ENCODE results near the gene RAB27B. TPM values are rescaled to one million over a fixed set of nuclear protein-coding genes. Genes with fewer than 3 reads are reported as not detected.

RAB27B gene
- total and polyA plus RNA-seq, 10 of the 15 experiments (the other 5 are each of a cell fraction or from before 2014, with no cell fraction given): under 0.01 to 0.03 TPM; not detected in 8

DNA sequence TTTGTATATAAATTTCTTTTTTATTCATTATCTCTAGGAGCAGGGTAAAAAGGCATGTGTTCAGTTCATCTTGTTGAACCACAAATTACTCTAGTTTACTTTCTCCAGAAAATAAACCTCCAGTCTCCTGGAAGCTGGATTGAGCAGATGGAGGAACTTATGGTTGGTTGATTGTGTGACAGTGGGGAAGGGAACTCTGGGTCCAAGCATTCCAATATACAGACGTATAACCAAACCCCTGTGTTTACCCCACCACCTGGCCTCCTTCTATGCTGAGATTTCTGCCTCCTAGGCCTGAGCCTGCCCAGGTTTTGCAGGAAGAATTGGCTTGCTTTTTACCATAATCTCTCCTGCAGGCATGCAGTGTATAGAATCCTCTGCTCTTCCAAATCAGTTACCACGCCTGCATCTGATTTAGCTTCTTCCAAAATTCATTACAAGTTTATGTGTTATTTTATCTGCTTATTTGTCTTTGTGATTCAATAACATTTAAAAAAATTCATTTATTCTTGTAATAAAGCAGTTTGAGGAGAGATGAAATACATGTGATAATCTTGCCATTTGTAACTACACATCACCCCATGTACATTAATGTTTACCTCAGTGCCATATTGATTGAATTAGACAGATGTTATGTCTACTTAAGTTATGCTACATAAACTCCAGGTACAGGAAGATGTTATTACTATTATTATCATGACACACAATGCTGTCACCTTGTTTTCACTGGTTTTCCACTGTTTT lies 2.5 kb upstream of the RAB27B start (continued):
- TF ChIP-seq, protein P1, sequence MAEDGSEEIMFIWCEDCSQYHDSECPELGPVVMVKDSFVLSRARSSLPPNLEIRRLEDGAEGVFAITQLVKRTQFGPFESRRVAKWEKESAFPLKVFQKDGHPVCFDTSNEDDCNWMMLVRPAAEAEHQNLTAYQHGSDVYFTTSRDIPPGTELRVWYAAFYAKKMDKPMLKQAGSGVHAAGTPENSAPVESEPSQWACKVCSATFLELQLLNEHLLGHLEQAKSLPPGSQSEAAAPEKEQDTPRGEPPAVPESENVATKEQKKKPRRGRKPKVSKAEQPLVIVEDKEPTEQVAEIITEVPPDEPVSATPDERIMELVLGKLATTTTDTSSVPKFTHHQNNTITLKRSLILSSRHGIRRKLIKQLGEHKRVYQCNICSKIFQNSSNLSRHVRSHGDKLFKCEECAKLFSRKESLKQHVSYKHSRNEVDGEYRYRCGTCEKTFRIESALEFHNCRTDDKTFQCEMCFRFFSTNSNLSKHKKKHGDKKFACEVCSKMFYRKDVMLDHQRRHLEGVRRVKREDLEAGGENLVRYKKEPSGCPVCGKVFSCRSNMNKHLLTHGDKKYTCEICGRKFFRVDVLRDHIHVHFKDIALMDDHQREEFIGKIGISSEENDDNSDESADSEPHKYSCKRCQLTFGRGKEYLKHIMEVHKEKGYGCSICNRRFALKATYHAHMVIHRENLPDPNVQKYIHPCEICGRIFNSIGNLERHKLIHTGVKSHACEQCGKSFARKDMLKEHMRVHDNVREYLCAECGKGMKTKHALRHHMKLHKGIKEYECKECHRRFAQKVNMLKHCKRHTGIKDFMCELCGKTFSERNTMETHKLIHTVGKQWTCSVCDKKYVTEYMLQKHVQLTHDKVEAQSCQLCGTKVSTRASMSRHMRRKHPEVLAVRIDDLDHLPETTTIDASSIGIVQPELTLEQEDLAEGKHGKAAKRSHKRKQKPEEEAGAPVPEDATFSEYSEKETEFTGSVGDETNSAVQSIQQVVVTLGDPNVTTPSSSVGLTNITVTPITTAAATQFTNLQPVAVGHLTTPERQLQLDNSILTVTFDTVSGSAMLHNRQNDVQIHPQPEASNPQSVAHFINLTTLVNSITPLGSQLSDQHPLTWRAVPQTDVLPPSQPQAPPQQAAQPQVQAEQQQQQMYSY (CRISPR knock-in tag; IDR thresholded peaks at IDR 0.05): no peak
- TF ChIP-seq WRNIP1 (IDR thresholded peaks at IDR 0.05; ENCODE audit: borderline replicate concordance, low read depth, low read length): no peak
- no peak for TF ChIP-seq CBX3 (IDR thresholded peaks at IDR 0.05; ENCODE audit: borderline replicate concordance, low read depth)
- no peak for TF ChIP-seq PAX5 (IDR thresholded peaks at IDR 0.05; ENCODE audit: borderline replicate concordance, low read depth, low read length)
- TF ChIP-seq, protein P2, sequence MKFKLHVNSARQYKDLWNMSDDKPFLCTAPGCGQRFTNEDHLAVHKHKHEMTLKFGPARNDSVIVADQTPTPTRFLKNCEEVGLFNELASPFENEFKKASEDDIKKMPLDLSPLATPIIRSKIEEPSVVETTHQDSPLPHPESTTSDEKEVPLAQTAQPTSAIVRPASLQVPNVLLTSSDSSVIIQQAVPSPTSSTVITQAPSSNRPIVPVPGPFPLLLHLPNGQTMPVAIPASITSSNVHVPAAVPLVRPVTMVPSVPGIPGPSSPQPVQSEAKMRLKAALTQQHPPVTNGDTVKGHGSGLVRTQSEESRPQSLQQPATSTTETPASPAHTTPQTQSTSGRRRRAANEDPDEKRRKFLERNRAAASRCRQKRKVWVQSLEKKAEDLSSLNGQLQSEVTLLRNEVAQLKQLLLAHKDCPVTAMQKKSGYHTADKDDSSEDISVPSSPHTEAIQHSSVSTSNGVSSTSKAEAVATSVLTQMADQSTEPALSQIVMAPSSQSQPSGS (IDR thresholded peaks at IDR 0.05; ENCODE audit: low read length): no peak
- TF ChIP-seq SIN3A (IDR thresholded peaks at IDR 0.05; ENCODE audit: low read depth, low read length): no peak
- TF ChIP-seq ESRRA (IDR thresholded peaks at IDR 0.05; ENCODE audit: low read length): no peak
- no peak for TF ChIP-seq FOXM1 (IDR thresholded peaks at IDR 0.05; ENCODE audit: low read depth, low read length)
- no peak for TF ChIP-seq ZNF24 (IDR thresholded peaks at IDR 0.05)
- TF ChIP-seq MYB (IDR thresholded peaks at IDR 0.05; ENCODE audit: borderline replicate concordance, low read depth, low read length): no peak
- no peak for TF ChIP-seq NR2F1 (conservative IDR thresholded peaks at IDR 0.05)
- TF ChIP-seq MYC (IDR thresholded peaks at IDR 0.05; ENCODE audit: insufficient read depth, insufficient read length, insufficient replicate concordance, low read length, severe bottlenecking): no peak
- no peak for TF ChIP-seq NFYB (IDR thresholded peaks at IDR 0.05; ENCODE audit: insufficient read depth, low read depth, low read length)
